Fibroblast of the aortic adventitia (primary cell): ENCODE measurements around the gene C10orf67. TPM values are rescaled to one million over a fixed set of nuclear protein-coding genes. Genes with fewer than 3 reads are reported as not detected.

ENCODE experiments used
- DNase-seq: peaks from one replicate; pipeline ENCODE4 v3.0.0-alpha.2; 2010; ENCODE audit warnings: low read depth
- H3K4me3 ChIP-seq: 2 replicates; pipeline ENCODE4 v1.5.1; 2011; ENCODE audit warnings: low read depth, mild to moderate bottlenecking, control low read depth, low read length, moderate library complexity
- CTCF ChIP-seq: IDR thresholded peaks from 2 replicates; pipeline ENCODE4 v1.5.1; 2011; ENCODE audit warnings: mild to moderate bottlenecking, low read length, control low read depth, inconsistent platforms; ENCODE audit not compliant: insufficient read depth
- total RNA-seq: library from RNA; depleted of rRNA; stranded (reverse); fragments of >200 nt; gene quantifications from 2 replicates; pipeline ENCODE4 v1.2.3, GENCODE V29; 2012; ENCODE audit warnings: low replicate concordance

Gene C10orf67
- total RNA-seq, 1 donor: 0.09 TPM

- no peak for TF ChIP-seq CTCF
- H3K4me3 ChIP-seq: no peak overlapping the region
- no peak for DNase-seq
Observed at GRCh38 chr10:23187155-23187554, 157.4 kb downstream of the C10orf67 start.

- no peak overlapping the region for H3K4me3 ChIP-seq
- TF ChIP-seq CTCF: no peak
- DNase-seq: no peak
Observed at GRCh38 chr10:23186697-23187096, 157.9 kb downstream of the C10orf67 start.

GRCh38 chr10:23186178-23186577 is 158.4 kb downstream of the C10orf67 start:
- DNase-seq: no peak
- H3K4me3 ChIP-seq: no peak overlapping the region
- no peak for TF ChIP-seq CTCF

- H3K4me3 ChIP-seq: no peak overlapping the region
- no peak for TF ChIP-seq CTCF
- DNase-seq: no peak
Observed at GRCh38 chr10:23174977-23175512, 169.6 kb downstream of the C10orf67 start.

- DNase-seq: no peak
- H3K4me3 ChIP-seq: no peak overlapping the region
- TF ChIP-seq CTCF: no peak
Observed at GRCh38 chr10:23174074-23174976, 170.3 kb downstream of the C10orf67 start.

GRCh38 chr10:23173214-23174073 is 171.2 kb downstream of the C10orf67 start:
- DNase-seq: no peak
- no peak overlapping the region for H3K4me3 ChIP-seq
- no peak for TF ChIP-seq CTCF
